SK-N-DZ (cell line): Measurements from ENCODE around the gene CFAP300.

Experiments used
- DNase-seq: peaks from one replicate; pipeline ENCODE4 v3.0.0-alpha.2; 2015; ENCODE audit warnings: low spot score
- small RNA-seq, 2 experiments: library from RNA; depleted of rRNA; stranded (forward); fragments of <200 nt; gene quantifications; one replicate each; pipeline ENCODE3, GENCODE V24; 2014

CFAP300 gene

GRCh38 chr11:102120437-102120973 lies 73.3 kb downstream of the CFAP300 start:
- no peak for DNase-seq

DNA sequence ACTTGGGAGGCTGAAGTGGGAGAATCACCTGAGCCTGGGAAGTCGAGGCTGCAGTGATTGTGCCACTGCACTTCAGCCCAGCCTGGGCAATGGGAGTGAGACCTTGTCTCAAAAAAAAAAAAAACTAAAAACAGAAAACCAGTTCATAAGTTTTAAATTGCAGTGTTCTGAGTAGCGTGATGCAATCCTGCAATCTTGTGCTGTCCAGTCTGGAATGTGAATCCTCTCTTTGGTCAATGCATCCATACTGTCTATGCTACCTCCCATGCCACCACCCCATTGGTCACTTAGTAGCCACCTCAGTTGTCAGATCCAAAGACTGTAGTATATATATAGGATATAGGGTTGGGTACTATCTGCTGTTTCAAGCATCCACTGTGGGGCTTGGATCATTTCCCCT lies 74.1 kb downstream of the CFAP300 start:
- DNase-seq = no peak

Small RNAs within 50 kb of the gene (small RNA-seq; reads per million reads assigned to genes)
- 0 reads per million in 2 experiments for gene RNA5SP535
